Stimulated activated CD8-positive, alpha-beta memory T cell treated with anti-CD3 and anti-CD28 coated beads, Interleukin-12 subunit alpha, Interleukin-12 subunit beta, amount 100 ng/mL, for 4 hours (primary cell): ENCODE measurements around the gene ESPNL.

Experiments
- DNase-seq: peaks from one replicate; pipeline ENCODE4 v3.0.0-alpha.2; 2020; ENCODE audit warnings: low read depth

ESPNL gene

GRCh38 chr2:238129166-238130010 lies 29.2 kb downstream of the ESPNL start:
- DNase-seq, result no peak

- DNase-seq, result no peak
These were observed 30.1 kb downstream of the ESPNL start for GRCh38 chr2:238130111-238130695.

- DNase-seq, result no peak
These were observed 30.8 kb downstream of the ESPNL start for GRCh38 chr2:238130696-238131628.

GRCh38 chr2:238131761-238132462 lies 31.8 kb downstream of the ESPNL start:
- no peak for DNase-seq

- no peak for DNase-seq
These were observed 32.6 kb downstream of the ESPNL start for GRCh38 chr2:238132463-238133450.

GRCh38 chr2:238133499-238134392 lies 33.6 kb downstream of the ESPNL start:
- DNase-seq, result no peak

GRCh38 chr2:238134393-238134785 lies 34.2 kb downstream of the ESPNL start:
- no peak for DNase-seq

GRCh38 chr2:238135601-238136150 lies 35.5 kb downstream of the ESPNL start:
- DNase-seq, result no peak

- DNase-seq, result no peak
These were observed 36.8 kb downstream of the ESPNL start for GRCh38 chr2:238136820-238137537.

- DNase-seq, result no peak
These were observed 37.7 kb downstream of the ESPNL start for GRCh38 chr2:238137885-238138284.

GRCh38 chr2:238138331-238139195 lies 38.4 kb downstream of the ESPNL start, which contains the start of gene KLHL30:
TSS of gene KLHL30 (plus strand) at chr2:238138668. CDS start at chr2:238140755, 2,087 bp downstream.
- no peak for DNase-seq

- no peak for DNase-seq
These were observed 39.3 kb downstream of the ESPNL start for GRCh38 chr2:238139196-238140039.

- no peak for DNase-seq
These were observed 39.9 kb downstream of the ESPNL start for GRCh38 chr2:238140040-238140439.

- no peak for DNase-seq
These were observed 40.8 kb downstream of the ESPNL start for GRCh38 chr2:238140721-238141540.

GRCh38 chr2:238141541-238142318 lies 41.6 kb downstream of the ESPNL start:
- DNase-seq, result no peak
